ENCODE results near the gene UBC. TPM values are rescaled to one million over a fixed set of nuclear protein-coding genes. Genes with fewer than 3 reads are reported as not detected.

UBC gene
- total RNA-seq = 1,000 to 10,000 TPM in 3 of 4 donors, 100 to 1,000 TPM in 1; 930 to 1,581 (median 1,433) TPM

DNA sequence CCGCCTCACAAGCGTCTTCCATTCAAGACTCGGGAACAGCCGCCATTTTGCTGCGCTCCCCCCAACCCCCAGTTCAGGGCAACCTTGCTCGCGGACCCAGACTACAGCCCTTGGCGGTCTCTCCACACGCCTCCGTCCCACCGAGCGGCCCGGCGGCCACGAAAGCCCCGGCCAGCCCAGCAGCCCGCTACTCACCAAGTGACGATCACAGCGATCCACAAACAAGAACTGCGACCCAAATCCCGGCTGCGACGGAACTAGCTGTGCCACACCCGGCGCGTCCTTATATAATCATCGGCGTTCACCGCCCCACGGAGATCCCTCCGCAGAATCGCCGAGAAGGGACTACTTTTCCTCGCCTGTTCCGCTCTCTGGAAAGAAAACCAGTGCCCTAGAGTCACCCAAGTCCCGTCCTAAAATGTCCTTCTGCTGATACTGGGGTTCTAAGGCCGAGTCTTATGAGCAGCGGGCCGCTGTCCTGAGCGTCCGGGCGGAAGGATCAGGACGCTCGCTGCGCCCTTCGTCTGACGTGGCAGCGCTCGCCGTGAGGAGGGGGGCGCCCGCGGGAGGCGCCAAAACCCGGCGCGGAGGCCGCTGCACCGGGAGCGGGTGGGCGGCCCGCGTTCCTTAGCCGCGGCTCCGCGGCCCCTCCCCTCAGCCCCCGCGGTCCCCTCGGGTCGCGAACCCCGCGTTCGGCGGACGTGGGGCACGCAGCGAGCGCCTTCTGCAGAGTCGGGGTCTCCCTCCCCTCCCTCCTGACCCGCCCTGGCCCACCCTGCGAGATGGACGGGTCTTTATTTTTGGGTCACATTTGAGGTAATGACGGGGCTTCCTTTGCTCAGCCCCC, at the start of gene UBC:
Gene UBC, minus strand, starts transcription at position 259 of the 847 bp plus-strand sequence. CDS start 879 bp downstream, outside the sequence.
- TF ChIP-seq, protein P1, sequence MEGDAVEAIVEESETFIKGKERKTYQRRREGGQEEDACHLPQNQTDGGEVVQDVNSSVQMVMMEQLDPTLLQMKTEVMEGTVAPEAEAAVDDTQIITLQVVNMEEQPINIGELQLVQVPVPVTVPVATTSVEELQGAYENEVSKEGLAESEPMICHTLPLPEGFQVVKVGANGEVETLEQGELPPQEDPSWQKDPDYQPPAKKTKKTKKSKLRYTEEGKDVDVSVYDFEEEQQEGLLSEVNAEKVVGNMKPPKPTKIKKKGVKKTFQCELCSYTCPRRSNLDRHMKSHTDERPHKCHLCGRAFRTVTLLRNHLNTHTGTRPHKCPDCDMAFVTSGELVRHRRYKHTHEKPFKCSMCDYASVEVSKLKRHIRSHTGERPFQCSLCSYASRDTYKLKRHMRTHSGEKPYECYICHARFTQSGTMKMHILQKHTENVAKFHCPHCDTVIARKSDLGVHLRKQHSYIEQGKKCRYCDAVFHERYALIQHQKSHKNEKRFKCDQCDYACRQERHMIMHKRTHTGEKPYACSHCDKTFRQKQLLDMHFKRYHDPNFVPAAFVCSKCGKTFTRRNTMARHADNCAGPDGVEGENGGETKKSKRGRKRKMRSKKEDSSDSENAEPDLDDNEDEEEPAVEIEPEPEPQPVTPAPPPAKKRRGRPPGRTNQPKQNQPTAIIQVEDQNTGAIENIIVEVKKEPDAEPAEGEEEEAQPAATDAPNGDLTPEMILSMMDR (IDR thresholded peaks at IDR 0.05; ENCODE audit: low read depth) = no peak

DNA sequence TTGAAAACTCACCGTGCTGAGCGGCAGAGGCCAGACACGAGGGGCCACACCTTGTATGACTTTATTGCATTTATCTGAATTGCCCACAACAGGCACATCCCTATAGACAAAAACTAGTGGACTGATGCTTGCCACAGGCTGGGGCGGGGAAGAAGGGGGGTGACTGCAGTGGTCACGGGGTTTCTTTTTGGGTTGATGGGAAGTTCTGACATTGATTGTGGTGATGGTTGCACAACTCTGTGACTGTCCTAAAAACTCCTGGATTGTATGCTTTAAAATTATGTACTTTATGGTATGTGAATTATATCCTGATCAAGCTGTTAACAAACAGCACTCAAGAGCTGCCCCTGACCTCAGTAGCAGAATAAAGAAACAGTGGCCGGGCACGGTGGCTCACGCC, 48.8 kb upstream of the UBC start:
- TF ChIP-seq, protein P1 (IDR thresholded peaks at IDR 0.05; ENCODE audit: low read depth) = no peak

DNA sequence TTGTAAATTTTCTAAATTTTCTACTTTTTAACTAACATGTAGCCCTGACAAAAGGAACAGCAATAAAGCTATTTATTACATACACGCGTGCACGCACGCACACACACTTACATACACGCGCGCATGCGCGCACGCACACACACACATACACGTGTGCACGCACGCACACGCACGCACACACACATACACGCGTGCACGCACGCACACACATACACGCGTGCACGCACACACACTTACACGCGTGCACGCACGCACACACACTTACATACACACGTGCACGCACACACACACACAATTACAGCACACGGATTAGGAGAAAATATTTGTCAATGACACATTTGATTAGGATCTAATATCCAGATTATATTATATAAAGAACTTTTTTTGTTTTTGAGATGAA, 46.6 kb upstream of the UBC start:
- TF ChIP-seq, protein P1 (IDR thresholded peaks at IDR 0.05; ENCODE audit: low read depth) = no peak

DNA sequence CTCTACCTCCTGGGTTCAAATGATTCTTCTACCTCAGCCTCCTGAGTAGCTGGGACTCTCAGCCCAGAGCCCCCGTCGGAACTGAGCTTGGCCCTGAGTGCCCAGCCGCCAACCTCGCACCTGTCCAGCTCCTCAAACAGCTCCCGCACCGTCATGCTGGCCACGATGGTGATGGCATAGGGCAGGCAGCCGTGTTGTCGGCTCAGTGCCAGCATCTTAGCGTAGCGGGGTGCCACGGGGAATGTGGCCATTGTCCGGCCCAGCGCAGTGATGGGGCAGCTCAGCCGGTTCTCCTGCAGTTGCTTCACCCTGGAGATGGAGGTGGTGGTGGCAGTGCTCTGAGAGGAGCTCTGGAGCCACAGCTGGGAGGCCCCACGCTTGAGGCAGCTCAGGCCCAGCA, 42.1 kb upstream of the UBC start:
- TF ChIP-seq, protein P1 (IDR thresholded peaks at IDR 0.05; ENCODE audit: low read depth) = no peak

DNA sequence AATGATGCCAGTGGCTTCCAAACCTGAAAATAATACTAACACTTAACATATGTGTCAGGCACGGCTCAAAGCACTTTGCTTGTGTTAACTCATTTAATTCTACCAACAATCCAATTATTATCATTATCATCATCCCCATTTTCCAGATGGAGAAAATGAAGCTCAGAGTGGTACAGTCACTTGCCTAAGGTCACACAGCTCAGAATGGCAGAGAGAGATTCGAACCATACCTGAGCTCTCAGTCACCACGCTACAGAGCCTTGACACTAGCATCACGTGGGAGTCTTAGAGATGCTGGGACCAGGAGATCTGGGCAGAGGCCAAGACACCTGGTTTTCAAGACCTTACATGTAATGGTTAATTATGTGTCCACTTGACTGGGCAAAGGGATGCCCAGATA, 40.3 kb upstream of the UBC start:
- TF ChIP-seq, protein P1 (IDR thresholded peaks at IDR 0.05; ENCODE audit: low read depth) = no peak

DNA sequence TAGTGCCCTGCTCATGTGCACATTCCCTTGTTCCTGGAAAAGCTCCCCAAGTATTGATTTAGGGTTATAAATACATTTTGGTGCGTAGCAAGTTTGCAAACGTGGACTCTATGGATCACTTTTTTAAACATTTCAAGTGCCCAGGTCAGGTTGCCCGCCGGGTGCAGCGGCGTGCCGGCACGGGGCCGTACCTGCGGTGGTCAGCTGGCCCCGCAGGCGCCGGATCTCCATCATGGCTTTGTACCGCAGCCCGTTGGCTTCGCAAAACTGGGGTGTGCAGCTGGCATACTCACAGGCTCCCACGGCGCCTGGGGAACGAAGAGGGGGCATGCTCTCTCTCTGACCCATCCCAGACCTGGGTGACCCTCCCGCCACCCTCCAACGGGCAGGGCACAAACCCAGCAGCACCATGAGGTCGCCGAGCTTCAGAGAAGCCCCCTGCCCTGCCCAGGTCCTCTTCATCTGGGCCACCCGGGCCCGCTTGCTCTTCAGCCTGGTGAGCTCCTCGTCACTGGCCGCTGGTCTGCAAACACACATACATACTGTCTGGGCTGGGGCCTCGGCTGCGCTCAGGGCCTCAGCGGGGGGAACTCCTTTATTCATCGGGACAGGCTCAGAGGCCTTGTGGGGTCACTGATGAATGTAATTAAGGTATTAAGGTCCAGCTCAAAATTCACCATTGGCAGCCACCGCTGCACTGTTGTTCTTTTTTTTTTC, 39.4 kb upstream of the UBC start:
- TF ChIP-seq, protein P1 (IDR thresholded peaks at IDR 0.05; ENCODE audit: low read depth) = no peak

DNA sequence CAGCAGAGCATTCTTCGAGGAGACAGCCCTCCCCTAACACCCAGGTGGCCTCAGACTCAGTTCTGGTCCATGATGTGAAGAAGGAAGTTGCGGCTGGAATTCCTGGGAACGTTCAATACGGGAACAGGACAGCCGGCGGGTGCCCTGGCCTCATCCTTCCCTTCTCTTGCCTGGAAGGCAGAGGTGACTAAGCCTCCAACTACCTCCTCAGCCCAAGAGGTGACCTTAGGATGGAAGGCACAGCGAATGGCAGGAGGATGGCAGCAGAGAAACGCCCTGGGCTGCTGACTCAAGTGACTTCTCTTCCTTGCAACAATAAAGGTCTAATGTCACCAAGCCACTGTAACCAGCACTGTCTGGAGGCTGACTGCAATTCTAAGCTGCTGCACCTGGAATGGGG, 38.4 kb upstream of the UBC start:
- TF ChIP-seq, protein P1 (IDR thresholded peaks at IDR 0.05; ENCODE audit: low read depth) = no peak
